ENCODE measurements around the gene CALD1. TPM values are rescaled to one million over a fixed set of nuclear protein-coding genes. Genes with fewer than 3 reads are reported as not detected.

The CALD1 gene
- total RNA-seq, 1 experiment from 2014 or later: 47.9 TPM

DNA sequence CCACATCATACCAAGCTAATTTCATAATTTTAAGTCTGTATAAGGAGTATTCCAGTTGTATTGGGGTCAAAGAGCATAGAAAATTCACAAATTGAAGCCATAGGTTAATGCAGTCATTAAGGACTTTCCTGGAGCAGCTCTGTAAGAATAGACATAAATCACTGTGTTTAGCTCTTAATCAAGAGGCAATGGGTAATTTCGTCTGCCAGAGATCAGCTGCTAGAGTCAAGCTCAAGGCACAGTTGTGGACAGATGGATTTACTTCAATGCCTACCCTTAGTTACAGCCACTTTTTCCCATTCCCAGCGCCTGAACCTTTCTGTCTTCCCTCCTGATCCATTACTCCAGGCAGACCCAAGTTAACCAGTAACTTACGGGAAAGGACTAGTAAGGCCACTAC is 166.3 kb downstream of the CALD1 start:
- H3K27ac ChIP-seq (ENCODE audit: low read depth, low read length, poor library complexity, severe bottlenecking): no peak overlapping the region
- H3K4me3 ChIP-seq (ENCODE audit: low read depth, low read length, poor library complexity, severe bottlenecking): no peak overlapping the region
- CTCF ChIA-PET: no interaction called here
- H3K36me3 ChIP-seq (ENCODE audit: insufficient read depth, low read length, poor library complexity, severe bottlenecking): peaks cover 11% of the 10 kb centered on the region
- H3K27me3 ChIP-seq (replicated peaks; ENCODE audit: insufficient read depth, low read depth, low read length, poor library complexity): no peaks in the 10 kb centered on the region
- no peaks in the 10 kb centered on the region for H3K9me3 ChIP-seq (ENCODE audit: low read depth, low read length, poor library complexity, severe bottlenecking)
- intact Hi-C loops (cut with micrococcal nuclease; ENCODE audit: unreplicated experiment): no loop called here
- peaks cover 4% of the 10 kb centered on the region for H3K4me1 ChIP-seq (ENCODE audit: insufficient read depth, low read length, poor library complexity, severe bottlenecking)
- POLR2A ChIA-PET (ENCODE audit: low non-redundant PET): no interaction called here
- BruUV-seq (replicated peaks): no TSS peak
- no peak for TF ChIP-seq CTCF (conservative IDR thresholded peaks at IDR 0.05; ENCODE audit: low read depth, low read length)
- TF ChIP-seq EZH2 (IDR thresholded peaks at IDR 0.05; ENCODE audit: borderline replicate concordance, low read depth, low read length, poor library complexity, severe bottlenecking): no peak
- no peak for DNase-seq (ENCODE audit: low spot score)

GRCh38 chr7:134946260-134946659 is 166.8 kb downstream of the CALD1 start:
- H3K36me3 ChIP-seq (ENCODE audit: insufficient read depth, low read length, poor library complexity, severe bottlenecking): peaks cover 16% of the 10 kb centered on the region
- H3K9me3 ChIP-seq (ENCODE audit: low read depth, low read length, poor library complexity, severe bottlenecking): no peaks in the 10 kb centered on the region
- H3K27me3 ChIP-seq (replicated peaks; ENCODE audit: insufficient read depth, low read depth, low read length, poor library complexity): no peaks in the 10 kb centered on the region
- intact Hi-C loops (cut with micrococcal nuclease; ENCODE audit: unreplicated experiment): no loop called here
- DNase-seq (ENCODE audit: low spot score): peak; percentile 21
- TF ChIP-seq CTCF (conservative IDR thresholded peaks at IDR 0.05; ENCODE audit: low read depth, low read length): no peak
- TF ChIP-seq EZH2 (IDR thresholded peaks at IDR 0.05; ENCODE audit: borderline replicate concordance, low read depth, low read length, poor library complexity, severe bottlenecking): no peak
- peaks cover 4% of the 10 kb centered on the region for H3K4me1 ChIP-seq (ENCODE audit: insufficient read depth, low read length, poor library complexity, severe bottlenecking)
- POLR2A ChIA-PET (ENCODE audit: low non-redundant PET): no interaction called here
- no peak overlapping the region for H3K4me3 ChIP-seq (ENCODE audit: low read depth, low read length, poor library complexity, severe bottlenecking)
- CTCF ChIA-PET: no interaction called here
- no peak overlapping the region for H3K27ac ChIP-seq (ENCODE audit: low read depth, low read length, poor library complexity, severe bottlenecking)
- no TSS peak for BruUV-seq (replicated peaks)

DNA sequence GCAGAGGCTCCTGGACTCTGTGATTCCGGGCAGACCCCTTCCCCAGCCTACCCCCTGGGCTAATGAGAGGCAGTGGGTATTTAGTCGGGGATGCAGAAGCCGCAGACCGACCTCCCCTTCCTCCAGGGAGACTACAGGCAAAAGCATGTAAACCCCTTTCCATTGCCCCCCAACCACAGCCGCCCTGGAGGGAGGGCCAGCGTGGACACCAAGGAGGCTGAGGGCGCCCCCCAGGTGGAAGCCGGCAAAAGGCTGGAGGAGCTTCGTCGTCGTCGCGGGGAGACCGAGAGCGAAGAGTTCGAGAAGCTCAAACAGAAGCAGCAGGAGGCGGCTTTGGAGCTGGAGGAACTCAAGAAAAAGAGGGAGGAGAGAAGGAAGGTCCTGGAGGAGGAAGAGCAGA is 167.9 kb downstream of the CALD1 start:
- Histone ChIP-seq H3K9me3 (ENCODE audit: low read depth, low read length, poor library complexity, severe bottlenecking) (no peaks in the 10 kb centered on the region), H3K36me3 (ENCODE audit: insufficient read depth, low read length, poor library complexity, severe bottlenecking) (peaks cover 20% of the 10 kb centered on the region), H3K27me3 (replicated peaks; ENCODE audit: insufficient read depth, low read depth, low read length, poor library complexity) (no peaks in the 10 kb centered on the region), H3K27ac (ENCODE audit: low read depth, low read length, poor library complexity, severe bottlenecking) (no peak overlapping the region), H3K4me1 (ENCODE audit: insufficient read depth, low read length, poor library complexity, severe bottlenecking) (peaks cover 4% of the 10 kb centered on the region), H3K4me3 (ENCODE audit: low read depth, low read length, poor library complexity, severe bottlenecking) (no peak overlapping the region)
- POLR2A ChIA-PET (ENCODE audit: low non-redundant PET): no interaction called here
- DNase-seq (ENCODE audit: low spot score): no peak
- intact Hi-C loops (cut with micrococcal nuclease; ENCODE audit: unreplicated experiment): no loop called here
- no TSS peak for BruUV-seq (replicated peaks)
- CTCF ChIA-PET: no interaction called here
- TF ChIP-seq EZH2 (IDR thresholded peaks at IDR 0.05; ENCODE audit: borderline replicate concordance, low read depth, low read length, poor library complexity, severe bottlenecking): no peak
- TF ChIP-seq CTCF (conservative IDR thresholded peaks at IDR 0.05; ENCODE audit: low read depth, low read length): no peak
